Renal pelvis (tissue), 4 donors: Measurements from ENCODE around the gene MFRP. TPM values are rescaled to one million over a fixed set of nuclear protein-coding genes. Genes with fewer than 3 reads are reported as not detected.

ENCODE experiments used
- DNase-seq: peaks from one replicate; pipeline ENCODE4 v3.0.0-alpha.2; 2013
- polyA plus RNA-seq, 3 donors: library from polyadenylated mRNA; unstranded; fragments of 120-200 nt; gene quantifications; one replicate each; pipeline ENCODE4 v1.2.1, GENCODE V29; 2013; ENCODE audit not compliant: insufficient read length in 3 of 3

Gene MFRP
- polyA plus RNA-seq, 3 donors, result not detected

GRCh38 chr11:119338318-119338890 is 8.1 kb downstream of the MFRP start:
- DNase-seq, result peak; percentile 84

GRCh38 chr11:119337581-119338317 is 8.8 kb downstream of the MFRP start:
- no peak for DNase-seq

- DNase-seq, result no peak
Measured at GRCh38 chr11:119336744-119337469, 9.6 kb downstream of the MFRP start.

- no peak for DNase-seq
Measured at GRCh38 chr11:119335655-119336543, 10.6 kb downstream of the MFRP start.

- DNase-seq, result no peak
Measured at GRCh38 chr11:119335091-119335654, 11.3 kb downstream of the MFRP start.

GRCh38 chr11:119334174-119334930 is 12.2 kb downstream of the MFRP start, which contains the start of gene RNF26:
Gene RNF26, plus strand, starts transcription at chr11:119334527. Its CDS starts 596 bp downstream, at chr11:119335123.
- peak; percentile 99 for DNase-seq

GRCh38 chr11:119332111-119332765 is 14.3 kb downstream of the MFRP start:
- no peak for DNase-seq

- DNase-seq, result no peak
Measured at GRCh38 chr11:119330237-119330636, 16.3 kb downstream of the MFRP start.

- no peak for DNase-seq
Measured at GRCh38 chr11:119329320-119329719, 17.2 kb downstream of the MFRP start.

- DNase-seq, result no peak
Measured at GRCh38 chr11:119324189-119324588, 22.3 kb downstream of the MFRP start.

- peak; percentile 84 for DNase-seq
Measured at GRCh38 chr11:119323532-119324033, 22.9 kb downstream of the MFRP start.

- no peak for DNase-seq
Measured at GRCh38 chr11:119322921-119323531, 23.5 kb downstream of the MFRP start.

GRCh38 chr11:119322360-119322739 is 24.2 kb downstream of the MFRP start:
- no peak for DNase-seq

GRCh38 chr11:119320776-119321524 is 25.6 kb downstream of the MFRP start:
- DNase-seq, result no peak

GRCh38 chr11:119320240-119320775 is 26.2 kb downstream of the MFRP start:
- DNase-seq, result no peak

GRCh38 chr11:119319700-119320239 is 26.7 kb downstream of the MFRP start:
- no peak for DNase-seq

GRCh38 chr11:119319136-119319699 is 27.3 kb downstream of the MFRP start:
- DNase-seq, result no peak
